Hematopoietic multipotent progenitor cell treated with erythropoietin and hydrocortisone succinate and interleukin-3 and kit ligand, for 8 days (in vitro differentiated cells): ENCODE measurements around the gene COL6A1.

Source experiments
- DNase-seq: peaks from one replicate; pipeline ENCODE4 v3.0.0-alpha.2; 2015

The COL6A1 gene

GRCh38 chr21:46006547-46007491, 25.2 kb downstream of the COL6A1 start:
- no peak for DNase-seq

GRCh38 chr21:46007492-46007868, 25.9 kb downstream of the COL6A1 start:
- DNase-seq = no peak

- DNase-seq = no peak
These were observed 27.5 kb downstream of the COL6A1 start for GRCh38 chr21:46008893-46009621.

GRCh38 chr21:46009951-46010705, 28.6 kb downstream of the COL6A1 start:
- DNase-seq = no peak

- DNase-seq = no peak
These were observed 29.8 kb downstream of the COL6A1 start for GRCh38 chr21:46011267-46011967.

- no peak for DNase-seq
These were observed 30.6 kb downstream of the COL6A1 start for GRCh38 chr21:46012154-46012553.

GRCh38 chr21:46014828-46015227, 33.3 kb downstream of the COL6A1 start:
- DNase-seq = no peak

- no peak for DNase-seq
These were observed 35.6 kb downstream of the COL6A1 start for GRCh38 chr21:46017148-46017547.

- DNase-seq = no peak
These were observed 36.1 kb downstream of the COL6A1 start for GRCh38 chr21:46017695-46018094.

- peak; percentile 22 for DNase-seq
These were observed 37.0 kb downstream of the COL6A1 start for GRCh38 chr21:46018615-46019014.

- DNase-seq = no peak
These were observed 39.0 kb downstream of the COL6A1 start for GRCh38 chr21:46020581-46020980.

- no peak for DNase-seq
These were observed 39.8 kb downstream of the COL6A1 start for GRCh38 chr21:46021398-46021797.

GRCh38 chr21:46021978-46022544, 40.5 kb downstream of the COL6A1 start:
- DNase-seq = no peak

- no peak for DNase-seq
These were observed 41.3 kb downstream of the COL6A1 start for GRCh38 chr21:46022551-46023525.

GRCh38 chr21:46023555-46023954, 42.0 kb downstream of the COL6A1 start:
- DNase-seq = no peak

- DNase-seq = no peak
These were observed 42.6 kb downstream of the COL6A1 start for GRCh38 chr21:46024141-46024540.

- DNase-seq = no peak
These were observed 43.7 kb downstream of the COL6A1 start for GRCh38 chr21:46025113-46025770.

- no peak for DNase-seq
These were observed 46.4 kb downstream of the COL6A1 start for GRCh38 chr21:46027851-46028493.

GRCh38 chr21:46028573-46029091, 47.1 kb downstream of the COL6A1 start:
- DNase-seq = no peak
